Heart left ventricle (tissue), 13 donors: Measurements from ENCODE around the gene DUSP22.

Experiments used
- CTCF ChIP-seq, 12 donors: fragments of 200-600 bp; sonication (generic) in 4 of 12; IDR thresholded peaks; one replicate each; pipeline versions ENCODE4 v1.5.0 to v1.8.0; 2018 to 2022; ENCODE audit warnings: antibody characterized with exemption in 12 of 12, mild to moderate bottlenecking in 5 of 12
- POLR2A ChIP-seq, 2 donors: fragments of 450-650 bp; IDR thresholded peaks; one replicate each; pipeline ENCODE4 v1.6.1; 2017; ENCODE audit warnings: antibody characterized with exemption in 2 of 2, mild to moderate bottlenecking in 2 of 2, moderate library complexity in 2 of 2
- donor health status: ischemic (EF 13 %, LVEDD 7.1; RV severe dilation, severe dysfunction).
- donor health status: DM: no; HTN: yes; CAD: no.
- donor health status: DM: no; HTN: no; CAD: no.
- donor health status: ischemic (EF 25% LVEDD 6.9; RV normal size, moderate dysfunction).
- donor health status: ischemic (EF 25% LVEDD 5.7; RV mildly dilated, moderate dysfunction).
- donor health status: ischemic (EF 35%, LVEDD 5.7; RV mildly dilated, moderate dysfunction).
- donor health status: nonischemic (EF 11% LVEDD 7.7; RV severe dilation, severe dysfunction).
- donor health status: DM: yes; HTN: yes; CAD: no.
- donor health status: PGD.
- donor health status: ischemic (EF 29% LVEDD 5.4; RV normal size, mild dysfunction).
- donor health status: nonischemic (EF 23%, LVEDD 6.1; RV moderate dilation, normal function).

- no peak for TF ChIP-seq CTCF (IDR thresholded peaks at IDR 0.05)
- TF ChIP-seq POLR2A (IDR thresholded peaks at IDR 0.05), result no peak
Measured at GRCh38 chr6:347951-348859, 55.9 kb downstream of the DUSP22 start.
